Measurements from ENCODE around the gene STK38.
A peak's percentile ranks its signal among the peaks of the same experiment; 100 is the strongest.

GRCh38 chr6:36514554-36515456 is 32.5 kb downstream of the STK38 start:
- no peak for TF ChIP-seq CTCF (IDR thresholded peaks at IDR 0.05; ENCODE audit: low read depth, low read length, missing input control)
- peak; percentile 32 to 42 for TF ChIP-seq RAD21 (IDR thresholded peaks at IDR 0.05)
- peak; percentile 69 for TF ChIP-seq MAX (IDR thresholded peaks at IDR 0.05)
- no peak for TF ChIP-seq TAF1 (conservative IDR thresholded peaks at IDR 0.05)
- TF ChIP-seq GABPA (IDR thresholded peaks at IDR 0.05 in 1 of 2, conservative IDR thresholded peaks at IDR 0.05 in 1 of 2): peak in 1 of 2 donors; percentile 54
- peak; percentile 88 for TF ChIP-seq SP1 (IDR thresholded peaks at IDR 0.05)
- TF ChIP-seq HNF4G (IDR thresholded peaks at IDR 0.05): peak; percentile 80
- peak; percentile 30 for TF ChIP-seq REST (IDR thresholded peaks at IDR 0.05)
- no peak for TF ChIP-seq FOXA1 (IDR thresholded peaks at IDR 0.05)
- TF ChIP-seq ATF3 (IDR thresholded peaks at IDR 0.05): peak; percentile 52
- peak; percentile 79 for TF ChIP-seq ZBTB33 (IDR thresholded peaks at IDR 0.05)
- TF ChIP-seq YY1 (IDR thresholded peaks at IDR 0.05): peak; percentile 76
- TF ChIP-seq EGR1 (IDR thresholded peaks at IDR 0.05; ENCODE audit: low read depth in 2 of 2): peak in 1 of 2 donors; percentile 50
- TF ChIP-seq FOXA2 (IDR thresholded peaks at IDR 0.05): peak; percentile 56

Measured in liver (tissue), 3 donors.